Skeletal muscle tissue (tissue), 4 donors: ENCODE measurements around the gene TNFSF8. TPM values are rescaled to one million over a fixed set of nuclear protein-coding genes. Genes with fewer than 3 reads are reported as not detected.

ENCODE experiments used
- H3K27ac ChIP-seq: one replicate; pipeline ENCODE4 v1.7.0; 2013; ENCODE audit warnings: mild to moderate bottlenecking, low read depth, low read length, inconsistent platforms
- H3K27me3 ChIP-seq, 3 donors: one replicate each; pipeline ENCODE4 v1.7.0; 2013; ENCODE audit warnings: low read length in 3 of 3; ENCODE audit not compliant: control insufficient read depth in 3 of 3, insufficient read depth in 3 of 3
- H3K36me3 ChIP-seq, 3 donors: one replicate each; pipeline ENCODE4 v1.7.0; 2013; ENCODE audit warnings: low read length in 3 of 3; ENCODE audit not compliant: control insufficient read depth in 3 of 3, insufficient read depth in 3 of 3
- H3K4me1 ChIP-seq, 3 donors: one replicate each; pipeline ENCODE4 v1.7.0; 2013; ENCODE audit warnings: low read length in 3 of 3, mild to moderate bottlenecking in 3 of 3; ENCODE audit not compliant: control insufficient read depth in 3 of 3, insufficient read depth in 3 of 3
- H3K4me3 ChIP-seq, 3 donors: one replicate each; pipeline ENCODE4 v1.7.0; 2013; ENCODE audit warnings: low read length in 3 of 3
- H3K9ac ChIP-seq, 3 donors: one replicate each; pipeline ENCODE4 v1.7.0; 2013; ENCODE audit warnings: low read length in 3 of 3, mild to moderate bottlenecking in 3 of 3, moderate library complexity in 2 of 3, low read depth in 1 of 3
- H3K9me3 ChIP-seq, 3 donors: one replicate each; pipeline ENCODE4 v1.7.0; 2013; ENCODE audit warnings: low read length in 3 of 3; ENCODE audit not compliant: control insufficient read depth in 3 of 3
- total RNA-seq: library from RNA; depleted of rRNA; stranded (reverse); fragments of >200 nt; gene quantifications from one replicate; pipeline ENCODE4 v1.2.3, GENCODE V29; 2014
- donor health status: Osteomylitis.

TNFSF8 gene
- total RNA-seq, 1 donor from 2014 or later: 1.0 TPM

DNA sequence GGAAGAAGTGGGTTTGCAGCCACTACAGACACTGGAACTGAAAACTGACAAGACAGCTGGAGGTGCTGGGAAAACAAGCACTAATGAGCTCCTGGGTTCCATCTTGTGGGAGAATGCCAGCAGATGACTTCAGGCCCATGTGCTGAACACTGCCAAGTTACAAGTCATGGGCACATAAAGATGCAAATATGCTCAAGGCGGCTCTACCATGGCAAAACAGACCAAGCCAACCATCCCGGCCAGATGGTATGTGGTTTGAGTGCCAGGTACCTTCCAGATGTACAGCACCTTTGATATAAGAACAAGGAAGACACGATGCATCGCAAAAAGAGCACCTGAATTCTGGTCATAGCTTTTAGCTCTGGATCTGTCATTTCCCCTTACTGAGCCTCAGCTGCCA, 19.9 kb downstream of the TNFSF8 start:
- no peak overlapping the region for H3K27ac ChIP-seq
- no peak overlapping the region for H3K4me3 ChIP-seq
- H3K9ac ChIP-seq: no peak overlapping the region
- no peaks in the 10 kb centered on the region for H3K27me3 ChIP-seq
- H3K36me3 ChIP-seq: no peaks in the 10 kb centered on the region
- H3K9me3 ChIP-seq: no peaks in the 10 kb centered on the region
- H3K4me1 ChIP-seq: no peaks in the 10 kb centered on the region

- no peaks in the 10 kb centered on the region for H3K4me1 ChIP-seq
Measured at GRCh38 chr9:114909661-114910060, 20.7 kb downstream of the TNFSF8 start.

GRCh38 chr9:114908805-114909448, 21.5 kb downstream of the TNFSF8 start:
- no peak overlapping the region for H3K27ac ChIP-seq
- no peaks in the 10 kb centered on the region for H3K9me3 ChIP-seq
- H3K4me3 ChIP-seq: no peak overlapping the region
- H3K9ac ChIP-seq: no peak overlapping the region
- no peaks in the 10 kb centered on the region for H3K36me3 ChIP-seq
- no peaks in the 10 kb centered on the region for H3K27me3 ChIP-seq
- no peaks in the 10 kb centered on the region for H3K4me1 ChIP-seq

More at GRCh38 chr9:114909661-114910060, 20.7 kb downstream of the TNFSF8 start:
- Histone ChIP-seq H3K9ac (no peak overlapping the region), H3K4me3 (no peak overlapping the region), H3K27ac (no peak overlapping the region), H3K36me3 (no peaks in the 10 kb centered on the region), H3K9me3 (no peaks in the 10 kb centered on the region), H3K27me3 (no peaks in the 10 kb centered on the region)

DNA sequence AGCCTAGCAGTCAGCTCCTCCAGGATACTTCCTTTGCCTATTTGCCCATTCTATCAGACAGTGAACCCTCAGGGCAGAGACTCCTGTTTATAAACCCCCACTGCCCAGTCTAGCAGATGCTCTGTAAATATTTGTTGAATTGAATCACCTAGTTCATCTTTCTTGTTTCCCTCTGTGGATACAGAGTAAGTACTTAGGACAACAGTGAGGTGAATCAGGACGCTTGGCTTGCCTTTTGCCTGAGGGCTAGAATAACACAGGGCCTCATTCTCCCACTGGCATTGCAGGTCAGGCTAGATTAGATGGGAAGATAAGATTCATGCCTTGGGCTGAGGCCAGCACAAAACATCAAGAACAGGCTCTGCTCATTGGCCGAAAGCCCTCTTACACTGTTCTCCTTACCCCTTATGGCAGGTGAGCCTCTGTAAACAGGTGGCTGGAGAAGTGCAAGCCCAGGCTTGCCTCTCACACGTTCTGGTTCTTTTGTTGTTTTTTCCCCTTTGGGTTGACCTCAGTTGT, 22.2 kb downstream of the TNFSF8 start:
- H3K9ac ChIP-seq: no peak overlapping the region
- no peak overlapping the region for H3K27ac ChIP-seq
- H3K36me3 ChIP-seq: no peaks in the 10 kb centered on the region
- H3K4me1 ChIP-seq: no peaks in the 10 kb centered on the region
- no peaks in the 10 kb centered on the region for H3K27me3 ChIP-seq
- no peak overlapping the region for H3K4me3 ChIP-seq
- no peaks in the 10 kb centered on the region for H3K9me3 ChIP-seq

DNA sequence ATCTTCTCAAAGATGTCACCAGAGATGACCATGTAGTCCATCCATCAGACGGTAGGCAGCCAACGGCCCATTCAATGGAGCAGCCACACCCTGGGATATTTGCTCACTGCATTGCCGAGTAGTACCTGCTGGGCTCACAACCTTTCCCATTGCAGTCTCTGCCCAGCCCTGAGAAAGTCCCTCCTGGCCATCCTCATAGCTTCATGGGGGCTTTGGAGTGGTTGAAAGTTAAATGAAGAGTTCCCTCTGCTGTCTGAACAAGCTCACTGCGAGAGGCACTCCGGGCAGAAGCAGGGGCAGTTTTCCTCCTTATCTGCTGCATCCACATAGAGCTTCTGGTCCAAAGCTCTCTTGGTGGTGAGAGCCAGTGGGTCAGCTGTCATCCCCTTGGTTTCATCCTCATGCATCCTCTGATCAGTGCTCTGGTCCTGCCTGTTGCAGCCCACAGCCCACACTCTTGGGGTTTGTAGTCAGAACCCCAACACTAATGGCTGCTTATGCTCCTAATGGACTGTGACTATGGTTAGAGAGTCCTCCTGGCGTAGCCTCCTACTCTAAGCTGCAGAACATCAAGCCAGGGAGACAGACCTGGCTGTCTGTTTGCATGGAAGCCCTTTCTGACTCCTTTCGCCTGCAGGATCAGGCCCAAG, 23.3 kb downstream of the TNFSF8 start:
- Histone ChIP-seq H3K9ac (no peak overlapping the region), H3K4me1 (no peaks in the 10 kb centered on the region), H3K36me3 (no peaks in the 10 kb centered on the region), H3K27ac (no peak overlapping the region), H3K4me3 (no peak overlapping the region), H3K27me3 (no peaks in the 10 kb centered on the region), H3K9me3 (no peaks in the 10 kb centered on the region)

DNA sequence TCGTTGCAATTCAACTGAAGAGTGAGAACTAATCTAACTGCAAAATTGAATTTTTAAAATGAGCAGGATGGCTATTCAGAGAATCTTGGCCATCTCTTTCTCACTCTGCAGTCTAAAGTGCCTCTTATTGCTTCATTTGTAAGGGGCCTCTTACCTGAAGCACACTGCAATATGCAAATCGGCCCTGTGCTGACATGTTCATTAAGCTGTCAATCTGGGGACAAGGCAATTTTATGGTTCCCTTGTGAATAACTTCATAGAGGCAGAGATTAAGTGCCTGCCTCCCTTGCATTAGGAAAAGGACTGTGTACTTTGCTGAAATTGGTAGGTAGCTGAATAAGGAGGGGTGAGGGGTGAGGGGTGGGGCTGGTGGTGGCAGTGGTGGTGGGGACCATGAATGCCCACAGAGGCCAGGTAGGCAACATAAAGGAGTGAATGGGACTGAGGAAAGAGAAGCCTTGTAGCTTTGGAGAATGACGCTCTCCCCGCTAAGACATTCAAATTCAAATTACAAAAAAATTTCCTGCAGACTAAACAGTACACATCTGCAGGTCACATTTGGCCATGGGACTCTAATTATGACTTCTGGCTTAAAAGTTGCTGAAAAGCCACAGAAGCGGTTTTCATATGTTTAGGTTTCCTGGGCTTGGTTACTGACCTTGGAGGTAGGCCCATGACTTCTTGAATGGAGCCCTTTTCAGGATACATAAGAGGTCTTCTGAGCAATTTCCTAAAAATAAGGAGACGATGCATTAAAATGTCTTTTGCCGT, 25.0 kb downstream of the TNFSF8 start:
- Histone ChIP-seq H3K9ac (no peak overlapping the region), H3K36me3 (no peaks in the 10 kb centered on the region), H3K4me3 (no peak overlapping the region), H3K9me3 (no peaks in the 10 kb centered on the region), H3K27me3 (no peaks in the 10 kb centered on the region), H3K27ac (no peak overlapping the region), H3K4me1 (no peaks in the 10 kb centered on the region)

DNA sequence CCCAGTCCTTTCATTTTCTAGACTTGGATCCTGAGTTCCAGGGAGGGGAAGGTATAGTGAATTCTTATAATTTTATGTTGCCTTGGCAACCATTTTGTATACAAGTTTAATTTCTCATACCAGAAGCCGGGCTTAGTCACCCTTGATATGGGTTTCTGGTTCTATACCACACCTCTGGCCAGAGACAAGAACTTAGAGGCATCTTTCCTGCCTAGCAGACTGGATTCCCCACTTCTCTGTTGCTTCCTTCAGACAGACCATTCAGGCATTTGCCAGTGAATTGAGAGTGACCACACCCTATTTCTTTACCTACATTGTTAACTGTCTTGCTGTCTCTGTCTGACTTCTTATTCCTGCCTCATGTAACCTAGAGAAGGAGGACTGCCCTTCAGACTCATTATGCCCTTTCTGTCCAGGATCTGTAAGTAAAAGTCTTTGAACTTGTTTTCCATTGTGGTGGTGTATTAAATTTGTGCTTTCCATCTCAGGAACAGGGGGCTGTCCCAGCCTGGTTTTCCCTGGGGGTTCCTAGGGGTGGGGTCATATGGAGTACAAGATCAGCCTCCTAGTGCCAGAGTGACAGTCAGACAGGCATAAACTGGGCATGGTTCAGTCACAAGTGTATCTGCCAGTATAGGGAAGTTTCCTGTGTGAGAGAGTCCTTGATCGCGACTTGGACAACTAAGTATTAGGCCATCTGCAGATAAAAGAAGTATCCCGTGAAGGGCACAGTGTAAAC, 27.4 kb downstream of the TNFSF8 start:
- Histone ChIP-seq H3K9ac (no peak overlapping the region), H3K36me3 (no peaks in the 10 kb centered on the region), H3K4me1 (peaks cover 0 to 3% (median 0%) of the 10 kb centered on the region in 3 donors), H3K27me3 (no peaks in the 10 kb centered on the region), H3K4me3 (no peak overlapping the region), H3K9me3 (no peaks in the 10 kb centered on the region), H3K27ac (no peak overlapping the region)

DNA sequence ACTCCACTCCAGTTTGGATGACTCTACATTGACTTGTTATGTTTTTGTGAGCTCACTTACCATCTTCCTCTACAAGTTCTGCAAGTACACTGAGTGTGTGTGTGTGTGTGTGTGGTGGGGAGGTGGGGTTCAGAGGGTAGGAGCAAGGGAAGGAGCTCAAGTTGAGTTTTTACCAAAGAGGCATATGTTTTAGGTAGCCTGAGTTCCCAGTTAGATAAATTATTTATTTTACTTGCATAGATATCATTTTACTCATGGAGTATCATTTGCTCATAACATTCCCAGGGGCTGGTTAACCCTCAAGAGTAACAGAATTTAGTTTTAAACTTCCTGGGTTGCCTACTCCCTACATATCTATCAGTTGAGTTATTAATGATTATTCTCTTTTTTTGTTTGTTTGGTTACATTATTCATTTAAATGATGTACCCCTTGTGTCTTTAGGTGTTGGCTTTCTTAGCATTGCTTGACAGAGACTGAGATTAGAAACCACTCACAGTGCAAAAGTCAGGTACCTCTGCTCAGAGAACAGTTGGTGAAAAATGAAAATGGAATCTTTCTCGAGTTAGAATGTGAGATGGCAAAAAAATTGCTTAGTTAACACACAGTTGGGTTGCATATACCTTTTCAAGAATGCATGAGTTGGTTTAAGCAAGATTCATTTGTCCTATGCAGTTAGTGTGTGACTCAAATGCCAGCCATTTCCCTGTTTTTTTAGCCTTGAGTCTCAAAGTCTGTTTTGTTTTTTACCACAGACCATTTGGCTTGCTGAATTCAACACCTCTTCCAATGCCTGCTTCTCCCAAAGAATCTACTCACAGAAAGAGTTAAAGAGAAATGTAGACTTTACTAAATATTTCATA, 29.2 kb downstream of the TNFSF8 start:
- Histone ChIP-seq H3K9me3 (no peaks in the 10 kb centered on the region), H3K4me3 (no peak overlapping the region), H3K27ac (no peak overlapping the region), H3K4me1 (peaks cover 0 to 3% (median 0%) of the 10 kb centered on the region in 3 donors), H3K36me3 (no peaks in the 10 kb centered on the region), H3K27me3 (no peaks in the 10 kb centered on the region), H3K9ac (no peak overlapping the region)

- H3K36me3 ChIP-seq: no peaks in the 10 kb centered on the region
- no peaks in the 10 kb centered on the region for H3K27me3 ChIP-seq
- H3K4me1 ChIP-seq: peaks cover 0 to 6% (median 4%) of the 10 kb centered on the region in 3 donors
- no peak overlapping the region for H3K4me3 ChIP-seq
- H3K9me3 ChIP-seq: no peaks in the 10 kb centered on the region
- no peak overlapping the region for H3K9ac ChIP-seq
- H3K27ac ChIP-seq: no peak overlapping the region
Measured at GRCh38 chr9:114899995-114900394, 30.4 kb downstream of the TNFSF8 start.
